Measurements from ENCODE around the gene SGK2. TPM values are rescaled to one million over a fixed set of nuclear protein-coding genes. Genes with fewer than 3 reads are reported as not detected.
A peak's percentile ranks its signal among the peaks of the same experiment; 100 is the strongest.
"Not testable (repeated sequence)": the region's sequence is repeated elsewhere in the genome, so short reads cannot be mapped to it uniquely, and the experiment has no call there.

Gene SGK2
- total RNA-seq, 1 donor from 2014 or later = 56.8 TPM

DNA sequence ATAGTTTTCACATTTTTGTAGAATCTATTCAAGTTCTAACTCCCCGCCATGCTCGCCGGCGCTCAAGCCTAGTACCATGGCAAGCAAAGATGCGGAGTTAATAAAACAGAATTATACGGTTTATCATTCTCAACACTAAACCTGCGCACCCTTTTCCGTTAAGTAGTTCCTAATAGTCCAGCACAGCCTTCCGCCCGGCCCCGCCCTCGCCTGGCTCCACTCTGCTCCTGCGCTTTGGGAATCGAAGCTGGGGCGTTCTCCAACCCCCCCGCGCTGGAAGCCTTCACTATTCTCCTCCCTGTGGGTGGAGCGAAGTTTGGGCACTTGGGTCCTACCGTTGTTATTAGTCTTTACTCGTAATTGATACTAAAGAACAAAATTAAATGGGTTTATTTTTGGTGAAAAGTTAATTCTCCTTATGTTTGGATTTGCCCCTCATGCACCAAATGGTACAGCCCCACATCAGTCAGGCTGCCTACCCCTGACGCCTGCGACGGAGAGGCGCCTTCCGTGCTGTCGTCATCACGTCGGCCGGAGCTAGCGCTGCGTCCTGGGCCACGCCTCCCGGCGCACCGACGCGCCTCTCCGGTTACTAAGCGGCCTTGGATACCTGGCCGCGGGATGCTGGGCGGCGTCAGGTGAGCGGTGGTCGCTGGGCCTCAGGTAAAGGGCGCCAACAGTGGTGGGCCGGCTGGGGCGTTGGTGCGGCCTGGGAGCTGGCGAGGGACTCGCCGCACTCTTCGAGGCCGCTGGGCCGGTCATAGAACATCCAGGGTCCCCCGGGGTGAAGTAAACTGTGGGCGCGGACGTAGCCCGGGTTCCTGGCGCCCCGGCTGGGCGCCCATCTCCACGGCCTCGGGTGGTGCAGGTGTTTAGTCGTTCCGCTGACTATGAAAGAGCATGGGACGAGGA lies 31.8 kb downstream of the SGK2 start, which contains the start of gene IFT52:
Gene IFT52, plus strand, starts transcription at position 546 of the 912 bp plus-strand sequence. CDS start 3,762 bp downstream, outside the sequence.
- peak; percentile 93 for DNase-seq (ENCODE audit: low spot score)

DNA sequence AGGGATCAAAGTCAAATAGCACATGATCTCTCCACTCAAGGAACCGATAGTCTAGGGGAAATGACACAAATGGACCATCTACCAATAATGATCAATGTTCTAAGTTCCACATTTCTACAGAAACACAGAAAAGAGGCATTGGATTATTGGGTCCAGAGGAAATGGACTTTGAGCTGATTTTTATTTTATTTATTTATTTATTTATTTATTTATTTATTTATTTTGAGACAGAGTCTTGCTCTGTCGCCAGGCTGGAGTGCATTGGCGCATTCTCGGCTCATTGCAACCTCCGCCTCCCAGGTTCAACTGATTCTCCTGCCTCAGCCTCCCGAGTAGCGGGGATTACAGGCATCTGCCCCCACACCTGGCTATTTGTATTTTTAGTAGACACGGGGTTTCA lies 43.1 kb downstream of the SGK2 start:
- DNase-seq (ENCODE audit: low spot score) = not testable (repeated sequence)

DNA sequence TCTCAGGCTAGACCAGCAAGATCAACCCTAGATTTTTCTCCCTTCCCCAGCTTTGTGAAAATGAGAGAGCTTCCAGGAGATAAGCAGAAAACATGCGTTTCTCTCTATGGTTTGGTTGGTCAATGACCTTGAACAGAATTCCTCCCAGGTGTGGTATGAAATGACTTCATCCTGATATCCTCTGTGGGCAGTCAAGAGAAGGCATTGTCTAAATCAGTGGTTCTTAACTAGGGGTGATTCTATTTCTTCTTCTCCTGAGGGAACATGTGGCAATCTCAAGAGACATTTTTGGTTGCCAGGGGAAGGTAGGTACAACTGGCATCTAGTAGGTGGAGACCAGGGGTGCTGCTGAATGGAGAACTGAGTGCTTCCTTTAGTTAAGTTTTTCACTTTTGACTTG lies 44.3 kb downstream of the SGK2 start:
- no peak for DNase-seq (ENCODE audit: low spot score)

DNA sequence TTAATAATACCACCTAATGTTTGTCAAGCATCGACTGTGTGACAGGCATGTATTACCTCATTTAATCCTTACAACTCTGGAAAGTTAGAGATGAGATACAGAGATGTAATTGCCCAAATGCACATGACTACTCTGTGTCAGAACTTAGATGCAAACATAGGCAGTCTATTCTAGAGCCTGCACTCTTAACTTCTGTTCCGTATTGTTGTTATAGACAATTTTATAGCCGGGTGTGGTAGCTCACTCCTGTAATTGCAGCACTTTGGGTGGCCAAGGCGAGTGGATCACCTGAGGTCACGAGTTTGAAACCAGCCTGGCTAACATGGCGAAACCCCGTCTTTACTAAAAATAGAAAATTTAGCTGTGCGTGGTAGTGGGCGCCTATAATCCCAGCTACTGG lies 46.9 kb downstream of the SGK2 start:
- DNase-seq (ENCODE audit: low spot score) = no peak

DNA sequence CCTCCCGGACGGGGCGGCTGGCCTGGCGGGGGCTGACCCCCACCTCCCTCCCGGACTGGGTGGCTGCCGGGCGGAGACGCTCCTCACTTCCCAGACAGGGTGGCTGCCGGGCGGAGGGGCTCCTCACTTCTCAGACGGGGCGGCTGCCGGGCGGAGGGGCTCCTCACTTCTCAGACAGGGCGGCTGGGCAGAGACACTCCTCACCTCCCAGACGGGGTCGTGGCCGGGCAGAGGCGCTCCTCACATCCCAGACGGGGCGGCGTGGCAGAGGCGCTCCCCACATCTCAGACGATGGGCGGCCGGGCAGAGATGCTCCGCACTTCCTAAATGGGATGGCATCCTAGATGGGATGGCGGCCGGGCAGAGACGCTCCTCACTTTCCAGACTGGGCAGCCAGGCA lies 48.5 kb downstream of the SGK2 start:
- DNase-seq (ENCODE audit: low spot score) = not testable (repeated sequence)

DNA sequence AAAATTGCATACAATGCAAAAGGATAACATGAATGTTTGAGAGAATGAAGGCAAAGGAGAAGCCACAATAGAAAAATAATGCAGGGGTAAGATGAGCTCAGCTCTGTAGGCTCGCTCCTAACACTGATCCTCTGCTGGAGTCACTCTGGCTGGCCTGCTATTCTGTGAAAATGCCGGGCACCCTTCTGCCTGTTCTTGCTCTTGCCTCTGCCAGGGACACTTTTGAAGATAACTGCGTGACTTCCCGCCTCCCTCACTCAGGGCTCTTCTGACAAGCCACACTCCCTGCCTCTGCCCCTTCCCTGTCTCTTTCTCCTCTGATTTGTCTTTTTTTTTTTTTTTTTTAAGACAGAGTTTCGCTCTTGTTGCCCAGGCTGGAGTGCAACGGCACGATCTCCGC lies 72.8 kb downstream of the SGK2 start:
- DNase-seq (ENCODE audit: low spot score) = no peak

Other genes with a start within 250 kb of the SGK2 start
- gene SRSF6, start 101.1 kb upstream of the SGK2 start, total RNA-seq = 151 TPM
- 23.2 TPM for gene L3MBTL1, start 51.3 kb upstream of the SGK2 start, total RNA-seq
- gene IFT52, start 31.9 kb downstream of the SGK2 start, total RNA-seq = 23.5 TPM
- gene MYBL2, start 108.1 kb downstream of the SGK2 start, total RNA-seq = 1.6 TPM
- not detected for gene GTSF1L, start 168.0 kb downstream of the SGK2 start, total RNA-seq

Measured in mucosa of gallbladder (tissue), 1 donor.